HG03097 (cell line): Measurements from ENCODE around the gene ZFYVE28.
"Not testable (repeated sequence)": the region's sequence is repeated elsewhere in the genome, so short reads cannot be mapped to it uniquely, and the experiment has no call there.

ENCODE experiments used
- ATAC-seq: cut with Tn5 transposase; IDR thresholded peaks from one replicate; pipeline ENCODE4 v1.9.1; 2021; ENCODE audit not compliant: unreplicated experiment, low FRiP score

Gene ZFYVE28

GRCh38 chr4:2275546-2276251 lies 142.7 kb downstream of the ZFYVE28 start:
- ATAC-seq, result no peak

GRCh38 chr4:2275044-2275397 lies 143.4 kb downstream of the ZFYVE28 start:
- not testable (repeated sequence) for ATAC-seq

- ATAC-seq, result no peak
Observed at GRCh38 chr4:2274320-2275043, 144.0 kb downstream of the ZFYVE28 start.

- no peak for ATAC-seq
Observed at GRCh38 chr4:2273657-2274319, 144.7 kb downstream of the ZFYVE28 start.

- ATAC-seq, result no peak
Observed at GRCh38 chr4:2273221-2273620, 145.2 kb downstream of the ZFYVE28 start.

GRCh38 chr4:2272828-2273120 lies 145.7 kb downstream of the ZFYVE28 start:
- no peak for ATAC-seq

GRCh38 chr4:2272026-2272827 lies 146.2 kb downstream of the ZFYVE28 start:
- no peak for ATAC-seq

GRCh38 chr4:2271279-2272025 lies 147.0 kb downstream of the ZFYVE28 start:
- no peak for ATAC-seq

GRCh38 chr4:2270341-2271165 lies 147.9 kb downstream of the ZFYVE28 start:
- no peak for ATAC-seq

- ATAC-seq, result no peak
Observed at GRCh38 chr4:2269618-2270163, 148.8 kb downstream of the ZFYVE28 start.

GRCh38 chr4:2269206-2269531 lies 149.3 kb downstream of the ZFYVE28 start:
- no peak for ATAC-seq

GRCh38 chr4:2268357-2269205 lies 149.9 kb downstream of the ZFYVE28 start:
- no peak for ATAC-seq

GRCh38 chr4:2267841-2268240 lies 150.6 kb downstream of the ZFYVE28 start:
- no peak for ATAC-seq

- no peak for ATAC-seq
Observed at GRCh38 chr4:2267320-2267811, 151.1 kb downstream of the ZFYVE28 start.

- ATAC-seq, result no peak
Observed at GRCh38 chr4:2266821-2267220, 151.6 kb downstream of the ZFYVE28 start.

- no peak for ATAC-seq
Observed at GRCh38 chr4:2266181-2266580, 152.3 kb downstream of the ZFYVE28 start.

GRCh38 chr4:2265113-2266110 lies 153.0 kb downstream of the ZFYVE28 start:
- no peak for ATAC-seq
